Keratinocyte (primary cell): ENCODE measurements around the gene KRT23.

Experiments
- CTCF ChIP-seq, 3 experiments: IDR thresholded peaks in 1 of 3; conservative IDR thresholded peaks in 1 of 3; optimal IDR thresholded peaks in 1 of 3; 2 replicates in 2 of 3; 3 replicates in 1 of 3; pipeline versions ENCODE3 to v1.5.1; 2011; ENCODE audit warnings: low read length in 3 of 3, mild to moderate bottlenecking in 3 of 3, moderate library complexity in 2 of 3, control low read depth in 1 of 3, inconsistent platforms in 1 of 3; ENCODE audit not compliant: insufficient read depth in 2 of 3; ENCODE audit errors: extremely low read depth in 1 of 3
- EZH2 ChIP-seq: IDR thresholded peaks from one replicate; pipeline ENCODE4 v1.6.1; 2012; ENCODE audit warnings: inconsistent platforms, mild to moderate bottlenecking, low read length, moderate library complexity

- TF ChIP-seq CTCF (optimal IDR thresholded peaks at IDR 0.05 in 1 of 3, IDR thresholded peaks at IDR 0.05 in 1 of 3, conservative IDR thresholded peaks at IDR 0.05 in 1 of 3; ENCODE audit: extremely low read depth in 1 of 3, insufficient read depth in 2 of 3, low read length in 3 of 3) = no peak
- no peak for TF ChIP-seq EZH2
Observed at GRCh38 chr17:40888196-40888720, 49.2 kb downstream of the KRT23 start.
